ENCODE data around the gene ATRAID. TPM values are rescaled to one million over a fixed set of nuclear protein-coding genes. Genes with fewer than 3 reads are reported as not detected.

The ATRAID gene
- total RNA-seq, 1 donor from 2014 or later: 79.0 TPM

DNA sequence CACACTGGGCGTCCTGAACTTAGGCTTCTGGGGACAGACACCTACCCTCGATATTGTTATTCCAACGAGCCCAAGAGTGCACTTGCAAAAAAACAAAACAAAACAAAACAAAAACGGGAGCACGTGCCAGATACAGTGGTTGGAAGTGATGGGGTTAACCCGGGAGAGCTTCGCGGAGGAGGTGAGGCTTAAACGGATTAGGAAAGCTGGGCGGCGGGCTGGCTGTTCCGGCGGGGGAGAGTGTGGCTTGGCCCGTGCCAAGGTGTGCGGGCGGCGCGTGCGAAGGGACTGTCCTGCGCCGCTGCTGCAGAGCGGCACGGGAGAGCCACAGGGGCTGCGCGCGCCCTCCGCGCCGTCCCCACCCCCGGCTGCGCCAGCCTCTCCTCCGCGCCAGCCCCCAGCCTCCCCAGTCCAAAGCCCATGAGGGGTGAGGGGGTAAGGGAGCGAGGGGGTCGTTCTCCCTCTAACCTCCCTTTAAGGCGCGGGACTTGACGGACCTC, 52.5 kb downstream of the ATRAID start:
- no peak for TF ChIP-seq CTCF (IDR thresholded peaks at IDR 0.05)
- Mint-ChIP-seq H3K36me3 (ENCODE audit: low read depth) (peaks cover 5% of the 10 kb centered on the region), H3K4me3 (ENCODE audit: unreplicated experiment) (peak overlapping the region; percentile 72), H3K4me1 (ENCODE audit: low read depth) (peaks cover 19% of the 10 kb centered on the region), H3K27ac (ENCODE audit: unreplicated experiment) (no peak overlapping the region), H3K9me3 (ENCODE audit: low read depth) (no peaks in the 10 kb centered on the region), H3K27me3 (ENCODE audit: low read depth) (peaks cover 39% of the 10 kb centered on the region)
- no peak for DNase-seq (ENCODE audit: low spot score)

DNA sequence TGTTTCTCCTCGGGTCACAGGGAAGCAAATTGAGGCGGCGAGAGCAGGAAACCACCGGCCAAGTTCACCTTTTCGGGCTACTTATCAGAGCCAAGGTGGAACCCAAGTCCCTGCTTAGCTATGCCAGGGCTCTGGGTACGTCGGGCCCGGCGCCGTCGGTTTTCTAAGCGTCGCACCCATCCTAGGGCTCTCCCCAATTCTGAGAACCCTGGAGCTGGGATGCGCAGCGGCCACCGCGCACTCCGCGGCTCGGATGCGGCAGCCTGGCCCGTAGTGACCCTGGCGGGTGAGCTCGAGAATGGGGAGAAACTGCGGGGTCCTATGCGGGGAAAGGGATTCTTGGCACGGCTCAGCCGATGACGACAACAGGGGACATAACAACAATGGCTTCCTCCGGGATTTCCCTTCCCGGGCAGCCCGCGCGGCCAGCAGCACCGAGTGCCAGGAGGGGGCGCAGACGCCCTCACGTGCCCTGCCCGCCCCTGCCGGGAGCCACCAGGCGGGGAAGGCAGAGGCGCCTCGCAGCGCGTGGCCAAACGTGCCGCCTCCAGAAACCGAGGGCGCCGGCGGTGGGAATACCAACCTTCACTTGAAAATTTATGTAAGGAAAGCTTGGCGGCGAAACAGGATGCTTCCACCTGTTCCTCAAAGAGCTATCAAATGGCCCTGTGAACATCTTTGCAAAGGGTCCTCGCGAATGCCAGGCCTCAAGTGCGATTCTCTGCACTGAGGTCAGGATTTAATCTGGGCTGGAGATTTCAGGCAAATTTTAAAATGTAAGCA, 53.1 kb downstream of the ATRAID start:
- no peak for DNase-seq (ENCODE audit: low spot score)
- Mint-ChIP-seq H3K4me1 (ENCODE audit: low read depth) (peaks cover 19% of the 10 kb centered on the region), H3K4me3 (ENCODE audit: unreplicated experiment) (peak overlapping the region; percentile 72), H3K9me3 (ENCODE audit: low read depth) (no peaks in the 10 kb centered on the region), H3K36me3 (ENCODE audit: low read depth) (peaks cover 5% of the 10 kb centered on the region), H3K27me3 (ENCODE audit: low read depth) (peaks cover 42% of the 10 kb centered on the region), H3K27ac (ENCODE audit: unreplicated experiment) (peak overlapping the region; percentile 50)
- TF ChIP-seq CTCF (IDR thresholded peaks at IDR 0.05): peak; percentile 81

DNA sequence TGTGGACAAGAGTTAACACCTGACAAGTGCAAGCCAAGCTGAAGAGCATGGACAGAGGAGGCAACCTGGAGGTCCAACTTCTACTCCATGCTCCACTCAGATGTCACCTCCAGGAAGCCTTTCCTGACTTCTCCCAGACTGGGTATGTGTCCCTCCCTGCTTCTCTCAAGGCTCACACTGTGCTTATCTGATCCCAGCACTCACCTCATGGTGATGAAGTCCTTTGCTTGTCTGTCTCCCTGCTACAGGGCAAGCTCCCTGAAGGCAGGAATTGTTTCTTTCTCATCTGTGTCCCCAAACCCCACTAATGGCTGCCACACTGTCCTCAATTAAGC, 53.7 kb downstream of the ATRAID start:
- no peak for DNase-seq (ENCODE audit: low spot score)
- TF ChIP-seq CTCF (IDR thresholded peaks at IDR 0.05): no peak
- Mint-ChIP-seq H3K4me3 (ENCODE audit: unreplicated experiment) (no peak overlapping the region), H3K4me1 (ENCODE audit: low read depth) (peaks cover 19% of the 10 kb centered on the region), H3K9me3 (ENCODE audit: low read depth) (no peaks in the 10 kb centered on the region), H3K27me3 (ENCODE audit: low read depth) (peaks cover 40% of the 10 kb centered on the region), H3K36me3 (ENCODE audit: low read depth) (peaks cover 5% of the 10 kb centered on the region), H3K27ac (ENCODE audit: unreplicated experiment) (no peak overlapping the region)

Other genes starting within 250 kb of the ATRAID start
- 12.0 to 16.9 TPM (median 12.3 TPM) in 3 replicates for gene MAPRE3, start 241.4 kb upstream of the ATRAID start, total RNA-seq
- gene TMEM214, start 179.1 kb upstream of the ATRAID start, total RNA-seq: 107 to 166 TPM (median 110 TPM) in 3 replicates
- gene AGBL5, start 160.4 kb upstream of the ATRAID start, total RNA-seq: 14.0 to 31.8 TPM (median 16.3 TPM) in 3 replicates
- 473 to 494 TPM (median 478 TPM) in 3 replicates for gene OST4, start 140.4 kb upstream of the ATRAID start, total RNA-seq
- 180 to 235 TPM (median 182 TPM) in 3 replicates for gene EMILIN1, start 133.4 kb upstream of the ATRAID start, total RNA-seq
- 1.2 to 1.9 TPM (median 1.3 TPM) in 3 replicates for gene KHK, start 125.3 kb upstream of the ATRAID start, total RNA-seq
- gene CGREF1, start 92.9 kb upstream of the ATRAID start, total RNA-seq: 9.6 to 15.9 TPM (median 13.5 TPM) in 3 replicates
- 0.30 to 0.44 TPM (median 0.31 TPM) in 3 replicates for gene ABHD1, start 88.2 kb upstream of the ATRAID start, total RNA-seq
- gene PREB, start 77.4 kb upstream of the ATRAID start, total RNA-seq: 44.7 to 53.0 TPM (median 49.4 TPM) in 3 replicates
- gene PRR30, start 72.6 kb upstream of the ATRAID start, total RNA-seq: not detected in 3 replicates
- gene TCF23, start 63.0 kb upstream of the ATRAID start, total RNA-seq: not detected in 3 replicates
- 21.8 to 27.9 TPM (median 24.3 TPM) in 3 replicates for gene SLC5A6, start 227 bp downstream of the ATRAID start, total RNA-seq
- gene CAD, start 5.3 kb downstream of the ATRAID start, total RNA-seq: 54.8 to 88.4 TPM (median 55.0 TPM) in 3 replicates
- 0.17 to 0.31 TPM in 2 of 3 replicates, not detected in the other for gene SLC30A3, start 51.0 kb downstream of the ATRAID start, total RNA-seq
- gene DNAJC5G, start 63.4 kb downstream of the ATRAID start, total RNA-seq: not detected in 3 replicates
- gene TRIM54, start 70.4 kb downstream of the ATRAID start, total RNA-seq: not detected in 3 replicates
- gene UCN, start 96.4 kb downstream of the ATRAID start, total RNA-seq: 1.2 to 2.7 TPM (median 1.5 TPM) in 3 replicates
- 57.6 to 68.7 TPM (median 57.7 TPM) in 3 replicates for gene MPV17, start 111.1 kb downstream of the ATRAID start, total RNA-seq
- gene GTF3C2, start 144.7 kb downstream of the ATRAID start, total RNA-seq: 42.0 to 55.3 TPM (median 43.2 TPM) in 3 replicates
- 43.1 to 46.2 TPM (median 44.0 TPM) in 3 replicates for gene EIF2B4, start 158.3 kb downstream of the ATRAID start, total RNA-seq
- gene SNX17, start 158.6 kb downstream of the ATRAID start, total RNA-seq: 108 to 130 TPM (median 111 TPM) in 3 replicates
- 15.3 to 23.2 TPM (median 15.5 TPM) in 3 replicates for gene ZNF513, start 168.7 kb downstream of the ATRAID start, total RNA-seq
- gene PPM1G, start 197.6 kb downstream of the ATRAID start, total RNA-seq: 55.7 to 72.8 TPM (median 59.4 TPM) in 3 replicates
- 125 to 143 TPM (median 128 TPM) in 3 replicates for gene NRBP1, start 216.6 kb downstream of the ATRAID start, total RNA-seq
- 1.1 to 3.6 TPM (median 1.4 TPM) in 3 replicates for gene KRTCAP3, start 230.3 kb downstream of the ATRAID start, total RNA-seq

Data from chondrocyte (in vitro differentiated cells).